NCI-H146 (cell line): ENCODE measurements around the gene IQSEC2.
A peak's percentile ranks its signal among the peaks of the same experiment; 100 is the strongest.

ENCODE experiments used
- DNase-seq: peaks from one replicate; lab custom pipeline; 2025; lab: John Stamatoyannopoulos, UW

IQSEC2 gene

GRCh38 chrX:53305219-53305995, 24.0 kb upstream of the IQSEC2 start:
- DNase-seq: no peak

- no peak for DNase-seq
These were observed 21.8 kb upstream of the IQSEC2 start for GRCh38 chrX:53303195-53303594.

DNA sequence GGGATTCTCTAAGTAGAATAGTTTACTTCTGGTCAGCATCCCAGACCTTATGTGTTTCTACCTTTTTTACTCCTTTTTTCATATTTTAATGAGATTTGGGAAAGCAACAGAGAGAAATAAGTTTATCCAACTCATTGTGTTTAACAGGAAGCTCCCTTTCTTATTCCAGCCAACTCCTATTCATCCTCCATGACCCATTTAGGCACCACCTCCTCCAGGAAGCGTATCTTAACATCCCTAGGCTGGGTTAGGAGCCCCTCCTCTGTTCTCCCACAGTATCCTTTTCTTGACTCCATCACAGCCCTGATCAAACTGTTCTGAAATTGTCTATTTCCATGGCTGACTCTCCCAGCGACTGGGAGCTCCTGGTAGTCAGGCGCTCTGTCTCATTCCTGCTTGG, 18.8 kb upstream of the IQSEC2 start:
- DNase-seq: no peak

DNA sequence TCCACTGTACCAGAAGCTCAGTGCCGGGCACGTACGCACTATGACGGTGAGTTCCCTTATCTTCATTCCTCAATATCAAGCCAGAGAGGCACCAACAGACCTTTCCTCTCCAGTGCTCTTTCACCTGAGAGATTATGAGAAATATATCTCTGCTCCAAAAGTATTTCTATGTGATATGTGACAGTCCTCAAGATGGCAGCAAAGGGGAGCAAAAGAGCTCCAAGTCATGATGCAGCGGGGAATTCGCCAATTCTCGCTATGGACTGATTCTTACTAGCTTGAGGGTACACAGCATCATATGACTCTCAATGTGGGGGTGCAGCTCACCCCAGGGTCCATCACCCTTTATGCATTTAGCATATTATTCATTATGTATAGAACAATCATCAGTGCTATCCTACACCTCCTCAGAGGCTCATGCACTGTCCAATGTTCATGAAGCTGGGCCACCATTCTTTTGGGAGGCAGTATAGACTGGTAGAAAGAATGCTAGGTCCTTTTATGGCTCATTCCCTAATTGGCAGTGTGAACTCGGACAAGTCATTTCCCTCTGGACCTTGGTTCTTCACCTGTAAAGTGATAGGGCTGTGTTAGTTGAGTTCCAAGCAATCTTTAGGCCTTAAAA, 12.8 kb upstream of the IQSEC2 start:
- DNase-seq: no peak

DNA sequence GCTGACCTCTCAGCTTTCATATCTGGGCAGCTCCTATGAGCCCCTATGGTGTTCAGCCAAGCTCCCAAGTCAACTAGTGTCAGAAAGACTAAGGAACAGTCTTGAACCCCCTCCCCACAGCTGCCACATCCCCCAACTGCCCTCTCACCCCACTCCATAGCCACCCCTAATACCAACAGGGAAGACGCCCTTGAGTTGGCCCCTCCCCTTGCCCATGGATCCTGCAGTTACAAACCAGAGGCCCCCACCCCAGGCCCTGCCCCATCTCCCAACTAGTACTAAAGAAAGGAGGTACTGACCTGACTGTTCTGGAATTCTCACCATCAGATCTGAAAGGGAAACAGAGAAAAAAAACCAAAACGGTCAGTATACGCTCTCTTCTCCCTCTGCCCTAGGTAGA, 10.2 kb upstream of the IQSEC2 start:
- DNase-seq: no peak

DNA sequence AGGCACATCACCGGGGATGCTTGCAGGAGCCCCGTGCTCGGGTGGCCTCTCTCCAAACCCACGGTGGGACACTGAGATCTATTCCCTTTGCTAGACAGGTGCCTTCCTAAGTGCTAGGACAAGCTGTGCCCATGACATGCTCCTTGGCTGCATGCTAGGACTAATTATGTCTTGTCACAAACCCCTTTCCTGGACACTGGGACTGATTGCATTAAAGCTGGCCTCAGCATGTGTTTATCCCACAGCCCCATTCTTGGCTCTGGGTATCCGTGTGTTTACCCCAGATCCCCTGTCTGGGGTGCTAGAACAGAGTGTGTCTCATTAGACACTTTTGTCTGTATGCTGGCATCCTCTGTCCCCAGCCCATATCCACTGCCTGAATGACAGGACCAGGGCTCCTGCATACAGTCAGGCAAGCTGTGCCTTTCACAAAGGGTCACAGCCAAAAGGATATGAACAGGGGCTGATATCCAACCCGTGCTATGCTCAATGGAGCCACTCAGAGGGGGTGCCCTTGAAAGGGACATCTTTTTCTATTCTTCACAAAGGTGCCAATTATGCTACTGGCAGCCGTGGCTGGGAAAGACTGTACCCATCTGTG, 9.2 kb upstream of the IQSEC2 start:
- DNase-seq: no peak

DNA sequence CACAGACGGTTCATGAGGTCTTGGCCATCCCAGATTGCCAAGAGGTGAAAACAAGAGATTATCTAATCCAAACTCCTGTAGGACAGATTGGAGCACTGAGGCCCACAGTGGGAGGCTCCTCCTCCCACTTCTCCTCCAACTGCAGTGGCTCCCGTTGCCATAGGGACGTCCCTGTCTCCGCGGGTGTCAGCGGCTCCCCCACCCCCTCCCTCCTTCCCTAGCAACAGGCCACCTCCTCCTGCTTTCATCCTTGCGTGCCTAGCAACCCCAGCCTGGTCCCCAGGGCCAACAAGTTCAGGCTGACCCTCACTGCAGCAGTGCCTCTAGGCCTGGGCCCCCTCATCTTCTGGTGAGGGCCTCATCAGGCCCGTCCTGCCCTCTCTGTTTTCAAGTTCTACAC, 6.8 kb upstream of the IQSEC2 start:
- peak; percentile 36 for DNase-seq

DNA sequence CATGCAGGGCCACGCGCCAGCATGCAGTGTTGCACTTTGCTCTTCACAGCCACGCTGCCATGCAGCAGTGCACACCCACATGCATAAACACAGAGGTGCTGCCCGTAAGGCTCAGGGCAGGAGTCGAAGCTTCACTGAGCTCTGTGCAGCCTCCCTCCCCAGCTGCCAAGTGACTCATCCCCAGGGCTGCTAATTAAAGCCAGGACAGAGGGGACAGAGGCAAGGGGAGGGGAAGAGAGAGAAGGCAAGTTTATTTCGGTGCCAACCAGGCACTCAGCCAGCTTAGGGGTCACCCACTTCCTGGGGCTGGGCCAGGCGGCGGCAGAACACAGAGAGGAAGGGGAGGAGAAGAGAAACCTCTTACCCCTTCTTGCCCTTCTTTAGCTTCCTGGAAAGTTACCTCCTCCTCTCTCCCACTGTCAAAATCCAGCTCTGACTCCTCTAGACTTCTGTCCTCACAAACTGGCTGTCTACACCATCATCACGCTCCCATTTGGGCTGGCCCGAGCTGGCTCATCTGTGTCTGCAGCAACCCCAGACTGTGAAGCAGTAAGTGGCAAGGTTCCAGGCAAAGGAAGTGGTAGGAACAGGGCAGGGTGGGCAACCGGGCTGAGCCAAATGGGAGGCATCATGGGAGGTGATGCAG, 6.2 kb upstream of the IQSEC2 start:
- no peak for DNase-seq

DNA sequence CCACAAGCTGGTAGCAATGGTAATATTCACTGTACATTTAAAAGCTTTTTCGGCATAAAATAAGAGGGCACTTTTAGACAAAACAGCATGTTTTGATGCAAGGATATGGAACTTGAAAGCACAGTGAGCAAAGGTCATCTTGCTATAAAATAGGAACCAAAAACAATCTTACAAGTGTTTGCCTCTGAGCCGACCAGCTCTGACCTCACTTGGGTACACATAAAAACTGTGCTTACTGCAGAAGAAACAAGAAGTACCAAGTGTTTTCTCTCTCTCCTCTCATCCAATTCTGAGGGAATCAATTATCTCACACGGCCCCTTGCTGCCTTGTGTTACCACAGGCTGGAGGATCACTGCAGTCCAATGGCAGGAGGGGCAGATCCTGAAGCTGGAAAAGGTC, 4.8 kb upstream of the IQSEC2 start:
- DNase-seq: no peak

GRCh38 chrX:53285591-53285990, 4.2 kb upstream of the IQSEC2 start:
- DNase-seq: no peak

GRCh38 chrX:53284684-53285447, 3.5 kb upstream of the IQSEC2 start:
- peak; percentile 56 for DNase-seq

DNA sequence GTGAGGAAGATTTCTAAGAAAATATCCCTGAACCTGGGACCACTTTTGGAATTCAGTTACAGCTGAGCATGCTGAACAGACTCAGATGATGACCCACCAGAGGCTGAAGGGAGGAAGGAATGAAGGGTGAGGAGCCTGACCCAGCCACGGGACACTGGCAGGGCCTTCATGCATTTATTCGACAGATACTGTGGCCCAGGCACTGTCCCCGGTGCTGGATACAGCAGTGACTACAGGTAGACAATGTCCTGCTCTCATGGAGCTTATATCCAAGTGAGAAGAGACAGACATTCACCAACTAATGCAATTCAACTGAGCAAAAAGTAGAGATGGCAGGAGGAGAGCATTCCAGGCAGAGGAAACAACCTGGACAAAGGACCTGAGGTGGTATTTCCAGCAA, 2.2 kb upstream of the IQSEC2 start:
- DNase-seq: no peak

DNA sequence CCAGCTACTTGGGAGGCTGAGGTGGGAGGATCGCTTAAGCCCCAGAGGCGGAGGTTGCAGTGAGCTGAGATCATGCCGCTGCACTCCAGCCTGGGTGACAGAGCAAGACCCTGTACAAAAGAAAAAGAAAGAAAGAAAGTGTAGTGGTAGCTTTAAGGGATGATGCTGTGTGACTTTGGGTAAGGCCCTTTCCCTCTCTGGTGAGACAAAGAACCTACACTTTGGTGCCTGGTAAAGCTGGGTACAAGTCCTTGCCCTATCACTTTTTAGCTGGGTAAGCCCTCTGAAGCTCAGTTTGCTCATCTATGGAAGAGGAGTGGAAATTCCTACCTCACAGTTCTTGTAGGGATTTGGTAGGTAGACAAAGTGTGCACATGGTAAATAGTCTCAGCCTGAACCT, 1.7 kb upstream of the IQSEC2 start:
- DNase-seq: no peak

DNA sequence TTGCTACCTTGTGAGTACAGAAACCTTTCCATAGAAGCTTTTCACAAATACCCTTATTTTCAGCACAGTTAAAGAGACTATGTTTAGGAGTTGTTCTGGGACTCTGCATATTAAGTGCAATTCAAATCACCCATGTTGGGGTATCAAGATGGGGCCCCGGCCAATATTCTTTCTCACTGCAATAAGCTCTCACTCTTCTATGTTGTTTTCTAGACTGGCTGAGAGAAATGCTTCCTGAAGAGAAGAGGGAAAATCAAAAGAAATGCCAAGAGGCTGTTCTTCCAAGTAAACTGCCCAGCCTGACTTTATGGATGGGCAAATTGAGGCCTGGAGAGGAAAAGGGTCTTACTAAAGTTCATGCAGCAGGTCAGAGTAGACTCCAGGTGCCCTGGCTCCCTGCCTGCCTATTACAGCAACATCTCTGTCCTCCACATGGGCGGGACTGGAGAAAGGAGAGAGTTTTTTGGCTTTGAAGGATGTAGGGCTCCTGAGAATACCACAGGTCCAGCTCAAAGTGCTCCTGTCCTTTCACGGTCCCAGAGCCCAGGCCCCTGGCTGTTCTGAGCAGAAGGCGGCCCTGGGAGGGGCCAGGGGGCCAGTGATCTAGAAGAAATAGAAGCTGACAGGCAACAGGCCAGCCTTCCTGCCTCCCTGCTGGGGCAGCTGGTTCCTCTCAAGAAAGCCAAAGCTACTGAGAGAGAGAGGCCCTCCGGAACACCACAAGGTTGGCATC, 745 bp upstream of the IQSEC2 start:
- DNase-seq: no peak

DNA sequence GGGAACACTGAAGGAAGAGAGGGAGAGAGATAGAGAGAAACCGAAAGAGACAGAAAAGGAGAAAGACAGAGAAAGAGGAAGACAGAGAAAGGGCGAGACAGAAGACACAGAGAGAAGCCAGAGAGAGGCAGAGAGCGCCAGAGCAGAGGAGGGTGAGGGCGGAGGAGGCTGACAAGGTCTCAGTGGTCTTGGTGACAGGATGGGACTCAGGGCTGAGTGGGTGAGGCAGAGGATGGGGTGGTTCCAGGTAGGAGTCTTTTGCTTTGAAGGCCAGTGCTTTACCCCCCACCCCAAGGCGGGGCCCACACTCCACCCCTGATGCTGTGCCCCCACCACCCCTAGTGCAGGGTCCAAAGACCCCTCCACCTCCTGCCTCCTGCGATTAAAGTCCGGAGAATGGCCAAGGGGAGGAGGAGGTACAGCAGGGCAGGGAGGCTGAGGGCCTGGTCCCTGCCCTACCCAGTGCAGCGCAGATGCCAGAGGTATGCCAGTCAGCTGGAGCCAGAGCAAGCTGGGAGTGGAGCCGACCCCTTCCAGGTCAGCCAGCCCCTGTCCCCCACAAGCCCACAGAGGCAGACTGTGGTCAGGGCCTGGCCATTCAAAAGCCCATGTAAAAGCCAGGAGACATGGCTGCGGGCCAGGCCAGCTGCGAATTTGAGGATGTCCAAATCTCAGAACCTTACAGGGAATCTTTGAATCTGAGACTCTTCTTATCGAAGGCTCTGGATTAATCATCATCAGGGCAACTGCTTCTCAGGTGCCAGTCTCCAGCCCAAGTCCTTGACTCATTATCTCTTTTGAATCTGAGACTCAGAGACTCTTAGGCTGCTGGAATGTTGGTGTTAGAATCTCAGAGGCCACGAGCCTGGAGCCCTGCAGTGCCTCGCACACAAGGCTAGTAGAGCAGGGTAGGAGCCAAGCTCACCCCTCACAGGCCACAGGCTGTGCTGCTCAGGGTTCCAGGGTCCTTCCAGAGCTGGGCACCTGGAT, 758 bp downstream of the IQSEC2 start:
- no peak for DNase-seq

- DNase-seq: no peak
These were observed 1.8 kb downstream of the IQSEC2 start for GRCh38 chrX:53279296-53280237.

GRCh38 chrX:53272808-53273337, 8.5 kb downstream of the IQSEC2 start:
- DNase-seq: no peak

- DNase-seq: no peak
These were observed 11.8 kb downstream of the IQSEC2 start for GRCh38 chrX:53269536-53270107.
